MM.1S (cell line): Measurements from ENCODE around the gene CDS2.

Experiments used
- EZH2 ChIP-seq: fragments of 300-600 bp; sonication (generic); optimal IDR thresholded peaks from 2 replicates; pipeline ENCODE3; 2017; ENCODE audit warnings: low read depth, mild to moderate bottlenecking, antibody characterized with exemption, low read length, mixed read lengths
- EZH2phosphoT487 ChIP-seq: fragments of 300-600 bp; sonication (generic); IDR thresholded peaks from 2 replicates; pipeline ENCODE4 v1.6.1; 2018; ENCODE audit warnings: antibody characterized with exemption, low read length
- TF ChIP-seq, protein P1 (sequence below): fragments of 300-600 bp; sonication (generic); IDR thresholded peaks from 2 replicates; pipeline ENCODE4 v1.5.1; 2016; ENCODE audit warnings: antibody characterized with exemption, low read length, mixed read lengths

- TF ChIP-seq, protein P1, sequence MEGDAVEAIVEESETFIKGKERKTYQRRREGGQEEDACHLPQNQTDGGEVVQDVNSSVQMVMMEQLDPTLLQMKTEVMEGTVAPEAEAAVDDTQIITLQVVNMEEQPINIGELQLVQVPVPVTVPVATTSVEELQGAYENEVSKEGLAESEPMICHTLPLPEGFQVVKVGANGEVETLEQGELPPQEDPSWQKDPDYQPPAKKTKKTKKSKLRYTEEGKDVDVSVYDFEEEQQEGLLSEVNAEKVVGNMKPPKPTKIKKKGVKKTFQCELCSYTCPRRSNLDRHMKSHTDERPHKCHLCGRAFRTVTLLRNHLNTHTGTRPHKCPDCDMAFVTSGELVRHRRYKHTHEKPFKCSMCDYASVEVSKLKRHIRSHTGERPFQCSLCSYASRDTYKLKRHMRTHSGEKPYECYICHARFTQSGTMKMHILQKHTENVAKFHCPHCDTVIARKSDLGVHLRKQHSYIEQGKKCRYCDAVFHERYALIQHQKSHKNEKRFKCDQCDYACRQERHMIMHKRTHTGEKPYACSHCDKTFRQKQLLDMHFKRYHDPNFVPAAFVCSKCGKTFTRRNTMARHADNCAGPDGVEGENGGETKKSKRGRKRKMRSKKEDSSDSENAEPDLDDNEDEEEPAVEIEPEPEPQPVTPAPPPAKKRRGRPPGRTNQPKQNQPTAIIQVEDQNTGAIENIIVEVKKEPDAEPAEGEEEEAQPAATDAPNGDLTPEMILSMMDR = no peak
- no peak for TF ChIP-seq EZH2
- TF ChIP-seq EZH2phosphoT487 = no peak
Observed at GRCh38 chr20:5189917-5190316, 63.1 kb downstream of the CDS2 start.
